ENCODE data around the gene GPR12.
A peak's percentile ranks its signal among the peaks of the same experiment; 100 is the strongest.

Gene GPR12

GRCh38 chr13:26759907-26760831, at the start of gene GPR12:
Gene GPR12, minus strand, starts transcription at chr13:26760786. Its CDS starts 959 bp downstream, at chr13:26759827.
- DNase-seq = no peak

GRCh38 chr13:26810095-26810494, 49.5 kb upstream of the GPR12 start:
- DNase-seq = no peak

GRCh38 chr13:26806891-26807290, 46.3 kb upstream of the GPR12 start:
- DNase-seq = no peak

GRCh38 chr13:26787961-26788360, 27.4 kb upstream of the GPR12 start:
- no peak for DNase-seq

GRCh38 chr13:26786651-26787295, 26.2 kb upstream of the GPR12 start:
- no peak for DNase-seq

GRCh38 chr13:26785838-26786630, 25.4 kb upstream of the GPR12 start:
- peak; percentile 33 for DNase-seq

- DNase-seq = no peak
Measured at GRCh38 chr13:26784704-26785639, 24.4 kb upstream of the GPR12 start.

GRCh38 chr13:26780411-26780810, 19.8 kb upstream of the GPR12 start:
- no peak for DNase-seq

- no peak for DNase-seq
Measured at GRCh38 chr13:26779321-26779720, 18.7 kb upstream of the GPR12 start.

GRCh38 chr13:26772531-26772930, 11.9 kb upstream of the GPR12 start:
- no peak for DNase-seq

GRCh38 chr13:26771796-26772195, 11.2 kb upstream of the GPR12 start:
- no peak for DNase-seq

GRCh38 chr13:26762745-26763345, 2.3 kb upstream of the GPR12 start:
- DNase-seq = no peak

GRCh38 chr13:26760832-26761582, 421 bp upstream of the GPR12 start:
- no peak for DNase-seq

GRCh38 chr13:26759249-26759906, 1.2 kb downstream of the GPR12 start:
- no peak for DNase-seq

GRCh38 chr13:26758496-26759157, 2.0 kb downstream of the GPR12 start:
- DNase-seq = no peak

GRCh38 chr13:26756961-26757360, 3.6 kb downstream of the GPR12 start:
- DNase-seq = no peak

GRCh38 chr13:26752671-26753070, 7.9 kb downstream of the GPR12 start:
- DNase-seq = no peak

GRCh38 chr13:26749905-26750304, 10.7 kb downstream of the GPR12 start:
- DNase-seq = no peak

GRCh38 chr13:26749285-26749684, 11.3 kb downstream of the GPR12 start:
- DNase-seq = no peak

GRCh38 chr13:26747706-26748105, 12.9 kb downstream of the GPR12 start:
- DNase-seq = no peak
